DND-41 (cell line): ENCODE measurements around the gene PLEKHH1.

Source experiments
- CTCF ChIP-seq: IDR thresholded peaks from 2 replicates; pipeline ENCODE4 v1.5.1; 2012; ENCODE audit warnings: borderline replicate concordance, low read length, moderate library complexity, mild to moderate bottlenecking; ENCODE audit not compliant: poor library complexity, severe bottlenecking; ENCODE audit errors: extremely low read depth
- EZH2 ChIP-seq: IDR thresholded peaks from 3 replicates; pipeline ENCODE4 v1.6.1; 2012; ENCODE audit warnings: borderline replicate concordance, low read depth, mild to moderate bottlenecking, moderate library complexity, low read length, inconsistent platforms; ENCODE audit not compliant: severe bottlenecking

GRCh38 chr14:67497216-67497615 is 35.9 kb upstream of the PLEKHH1 start:
- TF ChIP-seq CTCF (no peak), EZH2 (no peak)
